Karpas-422 (cell line): Measurements from ENCODE around the gene RNF19B. TPM values are rescaled to one million over a fixed set of nuclear protein-coding genes. Genes with fewer than 3 reads are reported as not detected.

Experiments
- DNase-seq: peaks from one replicate; pipeline ENCODE4 v3.0.0-alpha.2; 2015
- H2AFZ ChIP-seq: fragments of 200-600 bp; sonication (generic); 2 replicates; pipeline ENCODE4 v1.6.1; 2014; ENCODE audit warnings: antibody characterized with exemption, low read length, mixed read lengths
- H3K27ac ChIP-seq: fragments of 200-600 bp; sonication (generic); 2 replicates; pipeline ENCODE4 v1.5.1; 2014; ENCODE audit warnings: mild to moderate bottlenecking, low read length, moderate library complexity
- H3K27me3 ChIP-seq: fragments of 200-600 bp; sonication (generic); 2 replicates; pipeline ENCODE4 v1.6.1; 2014; ENCODE audit warnings: low read length, mixed read lengths
- H3K36me3 ChIP-seq: fragments of 200-600 bp; sonication (generic); 2 replicates; pipeline ENCODE4 v1.6.1; 2014; ENCODE audit warnings: low read length, mixed read lengths; ENCODE audit not compliant: insufficient read depth
- H3K4me1 ChIP-seq: fragments of 200-600 bp; sonication (generic); 2 replicates; pipeline ENCODE4 v1.6.1; 2014; ENCODE audit warnings: mild to moderate bottlenecking, low read length, mixed read lengths
- H3K4me2 ChIP-seq: fragments of 200-600 bp; sonication (generic); 2 replicates; pipeline ENCODE4 v1.6.1; 2014; ENCODE audit warnings: low read length, low read depth, mild to moderate bottlenecking; ENCODE audit not compliant: poor library complexity, severe bottlenecking
- H3K4me3 ChIP-seq: fragments of 200-600 bp; sonication (generic); 2 replicates; pipeline ENCODE4 v1.5.1; 2014; ENCODE audit warnings: mild to moderate bottlenecking, antibody characterized with exemption, low read length, mixed read lengths
- H3K79me2 ChIP-seq: fragments of 200-600 bp; sonication (generic); 2 replicates; pipeline ENCODE4 v1.6.1; 2014; ENCODE audit warnings: mild to moderate bottlenecking, low read length, mixed read lengths
- H3K9ac ChIP-seq: fragments of 200-600 bp; sonication (generic); 2 replicates; pipeline ENCODE4 v1.6.0; 2014; ENCODE audit warnings: low read length
- H3K9me2 ChIP-seq: fragments of 200-600 bp; sonication (generic), shearing (Covaris generic); replicated peaks from 2 replicates; pipeline ENCODE4 v1.6.0; 2014; ENCODE audit warnings: mild to moderate bottlenecking, low read length, moderate library complexity; ENCODE audit not compliant: insufficient read depth
- H3K9me3 ChIP-seq: fragments of 300-700, 200-600 bp; sonication (generic); 2 replicates; pipeline ENCODE4 v1.6.1; 2014; ENCODE audit warnings: low read length, mixed read lengths
- H4K20me1 ChIP-seq: fragments of 200-600 bp; sonication (generic); 2 replicates; pipeline ENCODE4 v1.6.1; 2014; ENCODE audit warnings: mild to moderate bottlenecking, antibody characterized with exemption, low read length, low read depth; ENCODE audit not compliant: insufficient read depth
- total RNA-seq: library from RNA; depleted of rRNA; stranded (reverse); fragments of >200 nt; shearing (Covaris generic); gene quantifications from 2 replicates; pipeline ENCODE4 v1.2.3, GENCODE V29; 2014; ENCODE audit warnings: low replicate concordance

The RNF19B gene
- total RNA-seq, 1 experiment from 2014 or later, result 86.1 TPM

GRCh38 chr1:32894019-32894600 lies 70.5 kb downstream of the RNF19B start:
- H3K79me2 ChIP-seq, result no peaks in the 10 kb centered on the region
- no peak for DNase-seq
- H3K36me3 ChIP-seq, result no peaks in the 10 kb centered on the region
- H3K27ac ChIP-seq, result no peak overlapping the region
- H3K27me3 ChIP-seq, result no peaks in the 10 kb centered on the region
- H3K4me1 ChIP-seq, result no peaks in the 10 kb centered on the region
- 0 out of 2 replicates have a peak, but pooled peaks cover 18% of the 10 kb centered on the region for H4K20me1 ChIP-seq
- H3K9ac ChIP-seq, result no peak overlapping the region
- no peak overlapping the region for H3K4me3 ChIP-seq
- no peak overlapping the region for H3K4me2 ChIP-seq
- H2AFZ ChIP-seq, result no peak overlapping the region
- H3K9me3 ChIP-seq, result no peaks in the 10 kb centered on the region
- H3K9me2 ChIP-seq, result no peaks in the 10 kb centered on the region

- no peak overlapping the region for H3K4me3 ChIP-seq
- no peak overlapping the region for H3K9ac ChIP-seq
- no peaks in the 10 kb centered on the region for H3K36me3 ChIP-seq
- H4K20me1 ChIP-seq, result 0 out of 2 replicates have a peak, but pooled peaks cover 18% of the 10 kb centered on the region
- no peaks in the 10 kb centered on the region for H3K9me3 ChIP-seq
- no peak for DNase-seq
- no peak overlapping the region for H3K4me2 ChIP-seq
- H3K9me2 ChIP-seq, result no peaks in the 10 kb centered on the region
- H2AFZ ChIP-seq, result no peak overlapping the region
- no peaks in the 10 kb centered on the region for H3K27me3 ChIP-seq
- no peaks in the 10 kb centered on the region for H3K79me2 ChIP-seq
- H3K27ac ChIP-seq, result no peak overlapping the region
- no peaks in the 10 kb centered on the region for H3K4me1 ChIP-seq
Observed at GRCh38 chr1:32893198-32894018, 71.2 kb downstream of the RNF19B start.

GRCh38 chr1:32892368-32893197 lies 72.0 kb downstream of the RNF19B start:
- no peaks in the 10 kb centered on the region for H3K79me2 ChIP-seq
- no peaks in the 10 kb centered on the region for H3K27me3 ChIP-seq
- H3K4me3 ChIP-seq, result no peak overlapping the region
- H4K20me1 ChIP-seq, result 0 out of 2 replicates have a peak, but pooled peaks cover 18% of the 10 kb centered on the region
- no peaks in the 10 kb centered on the region for H3K36me3 ChIP-seq
- no peak overlapping the region for H3K9ac ChIP-seq
- H3K27ac ChIP-seq, result no peak overlapping the region
- H3K9me2 ChIP-seq, result no peaks in the 10 kb centered on the region
- no peak overlapping the region for H3K4me2 ChIP-seq
- H3K9me3 ChIP-seq, result no peaks in the 10 kb centered on the region
- no peak overlapping the region for H2AFZ ChIP-seq
- peaks cover under 1% of the 10 kb centered on the region; the same call in 1 of the 2 replicates for H3K4me1 ChIP-seq
- DNase-seq, result no peak

GRCh38 chr1:32891630-32892029 lies 73.0 kb downstream of the RNF19B start:
- H3K79me2 ChIP-seq, result no peaks in the 10 kb centered on the region
- no peaks in the 10 kb centered on the region for H3K9me3 ChIP-seq
- no peak overlapping the region for H3K4me2 ChIP-seq
- no peaks in the 10 kb centered on the region for H3K27me3 ChIP-seq
- H2AFZ ChIP-seq, result no peak overlapping the region
- H3K36me3 ChIP-seq, result no peaks in the 10 kb centered on the region
- peaks cover 10% of the 10 kb centered on the region for H3K4me1 ChIP-seq
- 0 out of 2 replicates have a peak, but pooled peaks cover 18% of the 10 kb centered on the region for H4K20me1 ChIP-seq
- H3K9me2 ChIP-seq, result no peaks in the 10 kb centered on the region
- H3K9ac ChIP-seq, result no peak overlapping the region
- no peak overlapping the region for H3K4me3 ChIP-seq
- DNase-seq, result no peak
- H3K27ac ChIP-seq, result no peak overlapping the region

- Histone ChIP-seq H3K4me2 (no peak overlapping the region), H4K20me1 (0 out of 2 replicates have a peak, but pooled peaks cover 18% of the 10 kb centered on the region), H3K9ac (no peak overlapping the region), H3K36me3 (no peaks in the 10 kb centered on the region), H3K4me1 (peaks cover 10% of the 10 kb centered on the region), H3K4me3 (no peak overlapping the region), H2AFZ (no peak overlapping the region), H3K27me3 (no peaks in the 10 kb centered on the region), H3K9me2 (no peaks in the 10 kb centered on the region), H3K27ac (no peak overlapping the region), H3K79me2 (no peaks in the 10 kb centered on the region), H3K9me3 (no peaks in the 10 kb centered on the region)
- no peak for DNase-seq
Observed at GRCh38 chr1:32891241-32891570, 73.4 kb downstream of the RNF19B start.

GRCh38 chr1:32890516-32891240 lies 73.9 kb downstream of the RNF19B start:
- peaks cover 10% of the 10 kb centered on the region for H3K4me1 ChIP-seq
- H3K27me3 ChIP-seq, result no peaks in the 10 kb centered on the region
- DNase-seq, result no peak
- no peaks in the 10 kb centered on the region for H3K9me3 ChIP-seq
- no peak overlapping the region for H3K4me2 ChIP-seq
- H3K9me2 ChIP-seq, result no peaks in the 10 kb centered on the region
- no peak overlapping the region for H3K4me3 ChIP-seq
- no peak overlapping the region for H2AFZ ChIP-seq
- no peaks in the 10 kb centered on the region for H3K36me3 ChIP-seq
- no peak overlapping the region for H3K27ac ChIP-seq
- H3K79me2 ChIP-seq, result no peaks in the 10 kb centered on the region
- H3K9ac ChIP-seq, result no peak overlapping the region
- H4K20me1 ChIP-seq, result 0 out of 2 replicates have a peak, but pooled peaks cover 18% of the 10 kb centered on the region

GRCh38 chr1:32889731-32890278 lies 74.8 kb downstream of the RNF19B start:
- no peaks in the 10 kb centered on the region for H3K9me2 ChIP-seq
- no peak overlapping the region for H3K27ac ChIP-seq
- no peak for DNase-seq
- no peaks in the 10 kb centered on the region for H3K36me3 ChIP-seq
- peaks cover 10% of the 10 kb centered on the region for H3K4me1 ChIP-seq
- H3K9me3 ChIP-seq, result no peaks in the 10 kb centered on the region
- no peak overlapping the region for H3K4me3 ChIP-seq
- H2AFZ ChIP-seq, result no peak overlapping the region
- H3K79me2 ChIP-seq, result no peaks in the 10 kb centered on the region
- H3K4me2 ChIP-seq, result no peak overlapping the region
- H4K20me1 ChIP-seq, result 0 out of 2 replicates have a peak, but pooled peaks cover 20% of the 10 kb centered on the region
- no peak overlapping the region for H3K9ac ChIP-seq
- H3K27me3 ChIP-seq, result no peaks in the 10 kb centered on the region
